CD4-positive, alpha-beta T cell treated with Interleukin-15 for 1 hour (primary cell): ENCODE results near the gene MIOX.

Source experiments
- DNase-seq: peaks from one replicate; pipeline ENCODE4 v3.0.0-alpha.2; 2020

MIOX gene

GRCh38 chr22:50531546-50531961, 44.9 kb downstream of the MIOX start:
- DNase-seq, result peak; percentile 83

- peak; percentile 47 for DNase-seq
Observed at GRCh38 chr22:50531962-50532674, 45.5 kb downstream of the MIOX start.

- DNase-seq, result no peak
Observed at GRCh38 chr22:50532824-50533796, 46.5 kb downstream of the MIOX start.

GRCh38 chr22:50533856-50534711, 47.4 kb downstream of the MIOX start:
- DNase-seq, result peak; percentile 57

- no peak for DNase-seq
Observed at GRCh38 chr22:50535113-50535512, 48.5 kb downstream of the MIOX start.

GRCh38 chr22:50536226-50536625, 49.6 kb downstream of the MIOX start:
- DNase-seq, result no peak

GRCh38 chr22:50537765-50538164, 51.1 kb downstream of the MIOX start:
- DNase-seq, result no peak
